Activated naive CD8-positive, alpha-beta T cell treated with anti-CD3 and anti-CD28 coated beads, Interleukin-2, amount 10 ng/mL, durations not matched to agents 7 days and 5 days (primary cell): ENCODE measurements around the gene RASL10A. TPM values are rescaled to one million over a fixed set of nuclear protein-coding genes. Genes with fewer than 3 reads are reported as not detected.

Experiments used
- ATAC-seq: fragments of 150-1000 bp; cut with Tn5 transposase; one replicate; pipeline ENCODE4 v1.10.0; 2021; ENCODE audit warnings: low read depth, moderate library complexity
- POLR2A ChIA-PET: fragments of 350-600 bp; sonication (Branson Sonifier 250); formaldehyde crosslinking; loops from one replicate; lab custom pipeline; 2021; ENCODE audit warnings: antibody characterized with exemption; lab: Charles Lee
- DNase-seq: peaks from one replicate; pipeline ENCODE4 v3.0.0; 2021
- H3K27ac Mint-ChIP-seq: one replicate; pipeline ENCODE4 v1.8.0; 2022; ENCODE audit warnings: mild to moderate bottlenecking, mixed read lengths
- H3K27me3 Mint-ChIP-seq: one replicate; pipeline ENCODE4 v1.8.0; 2022; ENCODE audit warnings: mild to moderate bottlenecking, moderate library complexity, mixed read lengths
- H3K36me3 Mint-ChIP-seq: one replicate; pipeline ENCODE4 v1.8.0; 2021; ENCODE audit warnings: mild to moderate bottlenecking, mixed read lengths
- H3K4me1 Mint-ChIP-seq: one replicate; pipeline ENCODE4 v1.8.0; 2021; ENCODE audit warnings: mixed read lengths
- H3K4me3 Mint-ChIP-seq: one replicate; pipeline ENCODE4 v1.8.0; 2022; ENCODE audit warnings: mild to moderate bottlenecking, moderate library complexity, mixed read lengths
- H3K9me3 Mint-ChIP-seq: one replicate; pipeline ENCODE4 v1.8.0; 2021; ENCODE audit warnings: mixed read lengths
- total RNA-seq, 2 experiments: library from RNA; stranded (reverse); gene quantifications; one replicate each; pipeline ENCODE4 v1.2.3, GENCODE V29; 2021

The RASL10A gene
- total RNA-seq, 2 experiments from 2014 or later = 0.80 to 1.1 TPM

DNA sequence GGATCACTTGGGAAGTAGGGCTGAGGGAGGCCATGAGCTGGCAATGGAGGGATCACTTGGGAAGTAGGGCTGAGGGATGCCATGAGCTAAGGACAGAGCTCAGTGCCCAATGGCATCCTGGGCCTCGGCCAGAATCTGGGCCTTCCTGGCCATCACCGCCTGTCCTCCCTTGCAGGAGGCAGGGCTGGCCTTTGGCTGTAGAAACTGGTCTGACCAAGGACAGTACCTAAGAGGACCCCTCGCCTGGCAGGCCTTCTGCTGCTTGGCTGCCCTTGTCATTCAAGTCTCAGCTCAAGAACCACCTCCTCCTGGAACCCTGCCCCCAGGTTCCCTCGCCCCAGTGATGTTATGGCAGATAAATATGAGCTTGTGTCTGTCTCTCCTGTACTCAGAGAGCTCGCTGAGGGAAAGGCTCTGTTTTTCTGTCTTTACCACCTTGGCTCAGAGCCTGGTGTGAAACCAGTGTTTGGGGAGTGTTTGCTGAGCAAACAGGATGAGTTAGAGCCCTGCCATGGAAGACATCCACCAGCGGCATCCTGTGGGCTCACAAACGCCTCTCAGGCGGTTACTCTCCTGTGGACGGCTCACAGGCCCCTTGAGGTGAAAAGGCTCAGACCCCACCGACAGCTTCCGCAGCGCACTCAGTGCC, 19.3 kb upstream of the RASL10A start:
- Mint-ChIP-seq H3K4me1 (no peaks in the 10 kb centered on the region), H3K27ac (no peak overlapping the region), H3K9me3 (no peaks in the 10 kb centered on the region), H3K27me3 (no peaks in the 10 kb centered on the region), H3K4me3 (no peak overlapping the region), H3K36me3 (peaks cover 11% of the 10 kb centered on the region)
- DNase-seq (no peak), ATAC-seq (no peak)
- POLR2A ChIA-PET = no interaction called here

DNA sequence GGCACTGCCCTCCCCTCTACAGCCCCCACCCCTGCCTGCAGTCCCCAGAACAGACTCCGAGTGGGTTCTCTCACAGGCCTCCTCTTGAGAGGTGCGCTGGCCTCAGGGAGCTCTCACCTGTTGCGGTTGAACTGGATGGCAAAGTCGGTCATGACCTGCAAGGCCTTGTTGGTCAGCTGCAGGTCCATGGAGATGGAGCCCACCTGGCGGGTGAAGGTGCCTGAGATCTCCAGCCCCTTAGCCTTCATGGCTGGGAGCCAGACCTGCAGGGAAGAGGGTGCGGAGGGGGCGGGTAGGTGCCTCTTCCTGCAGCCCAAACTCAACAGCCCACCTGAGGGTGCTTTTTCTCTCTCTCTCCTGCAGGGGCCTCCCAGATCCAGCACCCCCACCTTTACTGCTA, 18.7 kb upstream of the RASL10A start:
- DNase-seq (no peak), ATAC-seq (no peak)
- H3K36me3 Mint-ChIP-seq = peaks cover 13% of the 10 kb centered on the region
- H3K4me1 Mint-ChIP-seq = no peaks in the 10 kb centered on the region
- H3K27me3 Mint-ChIP-seq = no peaks in the 10 kb centered on the region
- H3K27ac Mint-ChIP-seq = no peak overlapping the region
- H3K9me3 Mint-ChIP-seq = no peaks in the 10 kb centered on the region
- no peak overlapping the region for H3K4me3 Mint-ChIP-seq
- POLR2A ChIA-PET = no interaction called here

DNA sequence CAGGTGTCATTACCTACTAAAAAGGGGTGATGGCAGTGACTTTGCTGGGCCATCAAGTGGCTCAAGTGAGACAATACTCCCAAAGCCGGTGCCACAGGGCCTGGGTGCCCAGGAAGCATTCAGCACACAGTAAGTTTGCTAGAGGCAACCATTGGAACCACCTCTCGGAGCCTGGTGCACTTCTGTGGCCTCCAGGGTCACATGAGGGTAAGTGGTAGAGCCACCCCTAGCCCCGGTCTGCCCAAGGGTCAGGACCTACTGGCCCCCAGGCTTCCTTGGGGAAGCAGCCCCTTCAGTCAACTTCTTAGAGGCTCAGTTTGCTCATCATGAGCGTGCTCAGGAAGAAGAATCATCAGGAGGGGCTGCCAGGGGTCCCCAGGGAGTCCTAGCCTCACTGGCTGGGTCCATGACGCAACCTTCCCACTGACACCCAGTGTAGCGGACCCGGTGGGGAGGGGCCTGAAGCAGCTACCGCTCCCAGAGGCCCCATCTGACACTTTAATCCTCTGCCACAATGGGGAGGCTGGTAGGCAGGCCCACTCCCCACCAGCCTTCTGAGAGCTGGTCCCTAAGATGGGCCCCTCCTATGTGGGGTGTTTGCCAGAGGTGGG, 17.5 kb upstream of the RASL10A start:
- H3K36me3 Mint-ChIP-seq = peaks cover 8% of the 10 kb centered on the region
- no peaks in the 10 kb centered on the region for H3K27me3 Mint-ChIP-seq
- POLR2A ChIA-PET = no interaction called here
- H3K4me3 Mint-ChIP-seq = no peak overlapping the region
- no peak overlapping the region for H3K27ac Mint-ChIP-seq
- ATAC-seq = no peak
- no peaks in the 10 kb centered on the region for H3K4me1 Mint-ChIP-seq
- H3K9me3 Mint-ChIP-seq = no peaks in the 10 kb centered on the region
- no peak for DNase-seq

DNA sequence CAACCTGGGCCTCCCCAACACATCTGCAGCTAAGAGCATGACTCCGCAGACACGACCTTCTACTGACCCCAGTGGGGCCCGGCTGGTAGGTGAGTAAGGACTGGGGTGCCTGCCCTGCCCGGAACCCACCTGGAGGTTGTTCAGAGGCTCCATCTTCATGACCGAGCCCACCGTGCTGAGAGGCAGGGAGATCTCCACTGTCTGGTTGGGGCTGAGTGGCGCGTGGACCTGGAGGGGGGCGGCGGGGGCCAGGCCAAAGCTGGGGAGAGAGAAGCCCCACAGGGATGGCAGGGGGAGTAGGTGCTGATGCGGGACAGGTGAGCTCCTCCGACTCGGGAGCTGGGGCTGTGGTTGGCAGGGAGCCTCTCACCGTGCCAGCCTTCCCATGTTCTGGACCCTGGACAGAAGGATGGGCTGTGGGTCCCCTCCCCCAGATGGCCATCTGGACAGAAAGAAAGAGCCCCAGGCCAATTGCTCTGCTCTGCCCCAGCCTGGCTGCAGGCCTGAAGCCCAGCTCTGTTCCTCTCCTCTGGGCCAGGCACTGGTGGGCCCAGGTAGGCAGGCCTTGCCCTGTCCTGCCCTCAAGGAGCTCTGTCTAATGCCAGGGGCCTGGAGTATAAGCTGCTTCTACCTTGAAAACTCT, 16.3 kb upstream of the RASL10A start:
- POLR2A ChIA-PET = no interaction called here
- peaks cover 8% of the 10 kb centered on the region for H3K36me3 Mint-ChIP-seq
- no peaks in the 10 kb centered on the region for H3K27me3 Mint-ChIP-seq
- H3K9me3 Mint-ChIP-seq = no peaks in the 10 kb centered on the region
- no peak overlapping the region for H3K27ac Mint-ChIP-seq
- no peak for DNase-seq
- no peak for ATAC-seq
- no peak overlapping the region for H3K4me3 Mint-ChIP-seq
- H3K4me1 Mint-ChIP-seq = no peaks in the 10 kb centered on the region

DNA sequence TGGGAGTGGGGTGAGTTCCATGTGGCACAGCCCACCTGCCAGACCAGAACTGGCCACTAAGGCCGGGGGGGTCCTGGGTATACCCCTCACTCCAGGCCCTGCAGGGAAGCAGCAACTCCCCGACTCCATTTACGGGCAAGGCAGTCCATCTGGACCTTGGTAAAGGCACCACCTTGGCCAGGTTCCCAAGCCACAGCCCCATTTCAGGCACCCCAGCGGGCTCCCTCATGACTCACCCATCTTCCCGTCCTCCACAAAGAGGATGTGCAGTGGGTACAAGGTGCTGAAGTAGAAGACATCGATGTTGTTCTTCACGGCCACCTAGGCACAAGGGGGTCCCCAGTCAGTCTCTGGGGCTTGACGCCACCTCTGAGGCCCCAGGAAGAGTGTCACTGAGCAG, 15.7 kb upstream of the RASL10A start:
- ATAC-seq (no peak), DNase-seq (no peak)
- H3K9me3 Mint-ChIP-seq = no peaks in the 10 kb centered on the region
- peaks cover 10% of the 10 kb centered on the region for H3K36me3 Mint-ChIP-seq
- no peaks in the 10 kb centered on the region for H3K4me1 Mint-ChIP-seq
- no peaks in the 10 kb centered on the region for H3K27me3 Mint-ChIP-seq
- no peak overlapping the region for H3K4me3 Mint-ChIP-seq
- POLR2A ChIA-PET = no interaction called here
- H3K27ac Mint-ChIP-seq = no peak overlapping the region

DNA sequence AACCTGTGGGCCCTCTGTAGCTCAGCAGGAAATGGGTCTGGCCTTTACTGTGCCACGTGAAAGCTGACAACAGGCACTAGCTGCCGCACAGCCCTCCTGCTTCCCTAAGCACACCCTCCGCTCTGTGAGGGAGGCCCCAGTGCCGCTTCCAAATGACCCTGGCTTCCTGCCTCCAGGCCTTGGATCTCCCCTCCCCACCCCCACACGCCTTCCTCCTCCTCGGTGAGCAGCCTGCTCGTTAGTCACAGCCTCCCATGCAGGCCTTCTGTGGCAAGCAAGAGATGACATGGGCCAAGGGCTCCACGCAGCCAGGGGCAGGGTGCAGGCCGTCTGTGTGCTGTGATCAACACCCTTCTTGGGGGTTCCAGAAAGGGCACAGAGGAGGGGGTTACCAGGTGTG, 15.3 kb upstream of the RASL10A start:
- no peaks in the 10 kb centered on the region for H3K9me3 Mint-ChIP-seq
- H3K27ac Mint-ChIP-seq = no peak overlapping the region
- H3K4me1 Mint-ChIP-seq = no peaks in the 10 kb centered on the region
- DNase-seq (no peak), ATAC-seq (no peak)
- peaks cover 9% of the 10 kb centered on the region for H3K36me3 Mint-ChIP-seq
- H3K4me3 Mint-ChIP-seq = no peak overlapping the region
- H3K27me3 Mint-ChIP-seq = no peaks in the 10 kb centered on the region
- POLR2A ChIA-PET = no interaction called here

DNA sequence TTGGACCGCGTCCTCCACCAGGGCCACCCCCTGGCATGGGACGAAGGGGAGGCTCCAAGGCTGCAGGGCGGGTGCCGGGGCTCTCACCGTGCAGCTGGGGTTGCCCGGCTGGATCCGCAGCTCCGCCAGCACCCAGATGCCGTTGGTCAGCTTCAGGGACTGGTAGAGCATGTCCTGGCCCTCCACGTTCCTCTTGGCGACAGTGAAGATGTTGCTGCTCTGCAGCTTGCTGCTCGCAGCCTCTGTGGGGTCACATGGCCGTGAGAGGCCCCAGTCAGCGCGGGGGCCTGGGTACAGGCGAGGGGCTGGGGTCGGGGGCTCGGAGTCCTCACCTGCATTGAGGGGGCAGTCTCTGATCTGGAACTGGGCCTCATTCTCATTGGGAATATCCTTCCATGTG, 14.8 kb upstream of the RASL10A start:
- H3K27ac Mint-ChIP-seq = no peak overlapping the region
- H3K4me1 Mint-ChIP-seq = no peaks in the 10 kb centered on the region
- no peaks in the 10 kb centered on the region for H3K27me3 Mint-ChIP-seq
- H3K36me3 Mint-ChIP-seq = peaks cover 6% of the 10 kb centered on the region
- no peaks in the 10 kb centered on the region for H3K9me3 Mint-ChIP-seq
- no peak for DNase-seq
- ATAC-seq = no peak
- POLR2A ChIA-PET = no interaction called here
- H3K4me3 Mint-ChIP-seq = no peak overlapping the region

DNA sequence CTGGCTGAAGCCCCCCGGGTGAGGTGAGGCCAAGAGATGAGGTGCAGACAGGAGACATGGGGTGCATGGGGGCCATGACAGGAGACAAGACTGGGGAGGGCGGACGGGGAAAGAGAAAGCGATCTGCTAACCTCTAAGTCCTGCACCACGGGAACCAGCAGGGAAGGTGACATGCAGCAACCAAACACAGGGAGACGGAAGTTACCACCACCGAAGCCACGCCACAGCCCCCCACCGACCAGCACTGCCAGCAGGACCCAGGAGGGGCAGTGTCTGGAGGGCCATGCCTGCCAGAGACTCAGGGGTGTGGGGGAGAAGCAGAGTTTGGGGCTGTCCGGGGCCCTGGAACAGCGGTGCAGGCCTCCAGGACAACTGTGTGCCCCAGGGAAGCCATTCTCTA, 14.1 kb upstream of the RASL10A start:
- H3K4me1 Mint-ChIP-seq = no peaks in the 10 kb centered on the region
- H3K9me3 Mint-ChIP-seq = no peaks in the 10 kb centered on the region
- H3K27ac Mint-ChIP-seq = no peak overlapping the region
- H3K27me3 Mint-ChIP-seq = no peaks in the 10 kb centered on the region
- no peak for ATAC-seq
- no peak overlapping the region for H3K4me3 Mint-ChIP-seq
- H3K36me3 Mint-ChIP-seq = peaks cover 6% of the 10 kb centered on the region
- no peak for DNase-seq
- POLR2A ChIA-PET = no interaction called here

DNA sequence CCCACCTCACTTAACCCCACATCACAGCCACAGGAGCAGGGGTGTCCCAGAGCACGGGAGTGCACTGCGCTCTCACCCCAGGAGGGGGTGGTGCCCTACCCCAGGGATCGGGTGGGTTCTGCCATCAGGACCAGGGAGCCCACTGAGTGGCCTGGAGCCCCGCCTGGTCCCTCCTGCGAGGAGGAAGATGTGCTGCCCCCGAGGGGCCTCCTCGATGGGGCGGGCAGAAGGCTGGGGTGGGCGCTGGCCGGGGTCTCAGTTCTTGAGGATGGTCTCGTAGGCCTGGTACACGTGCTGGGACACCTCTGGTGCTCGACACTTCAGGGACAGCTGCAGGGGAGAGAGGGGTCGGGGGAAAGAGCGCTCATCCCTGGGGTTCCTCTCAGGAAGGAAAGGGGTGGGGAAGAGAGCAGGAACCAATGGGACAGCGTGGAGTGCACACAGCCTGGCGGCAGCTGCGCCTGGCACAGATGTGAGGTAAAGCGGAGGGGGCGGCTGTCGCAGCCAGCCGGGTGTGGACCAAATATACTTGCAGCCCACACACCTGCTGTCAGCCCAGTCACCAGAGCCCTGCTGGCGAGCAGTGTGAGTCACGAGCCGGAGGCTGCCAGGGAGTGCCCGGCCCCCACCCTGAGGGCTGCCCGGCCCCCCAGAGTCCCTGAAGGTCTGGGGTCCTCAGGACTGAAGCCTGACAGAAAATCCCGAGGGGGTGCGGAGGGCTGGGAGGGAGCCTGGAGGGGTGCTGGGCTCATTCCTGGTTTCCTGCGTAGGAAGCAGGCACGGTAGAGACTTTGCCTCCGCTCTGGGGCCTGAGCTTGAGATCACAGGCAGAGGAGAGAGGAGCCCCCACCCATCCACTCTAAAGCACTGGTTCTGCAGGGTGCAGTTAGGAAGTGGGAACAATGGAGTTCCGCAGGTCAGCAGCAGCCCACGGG, 13.3 kb upstream of the RASL10A start:
- peaks cover 6% of the 10 kb centered on the region for H3K36me3 Mint-ChIP-seq

DNA sequence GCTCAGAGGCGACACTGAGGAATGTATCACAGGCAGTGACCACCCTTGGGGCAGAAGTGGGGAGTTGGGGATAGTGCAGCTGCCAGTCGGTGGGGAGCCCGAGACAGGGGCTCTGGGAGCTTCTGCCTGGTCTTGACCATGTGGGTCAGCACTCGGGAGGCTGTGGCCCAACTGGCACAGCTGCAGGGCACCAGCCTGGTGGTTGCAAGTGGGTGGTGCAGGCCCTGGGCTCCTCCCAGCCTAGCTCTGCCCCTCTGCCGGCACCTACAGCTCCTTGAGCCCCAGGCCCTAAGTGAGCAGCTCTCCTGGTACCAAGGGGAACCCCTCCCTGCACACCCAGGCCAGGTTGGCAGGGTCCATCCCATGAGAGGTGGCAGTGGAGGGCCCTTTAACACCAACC, 12.6 kb upstream of the RASL10A start:
- ATAC-seq (no peak), DNase-seq (no peak)
- Mint-ChIP-seq H3K36me3 (peaks cover 6% of the 10 kb centered on the region), H3K4me1 (no peaks in the 10 kb centered on the region), H3K9me3 (no peaks in the 10 kb centered on the region), H3K27ac (no peak overlapping the region), H3K4me3 (no peak overlapping the region), H3K27me3 (no peaks in the 10 kb centered on the region)
- POLR2A ChIA-PET = no interaction called here

More for the DNA sequence above, 13.3 kb upstream of the RASL10A start:
- Mint-ChIP-seq H3K4me1 (no peaks in the 10 kb centered on the region), H3K9me3 (no peaks in the 10 kb centered on the region), H3K27me3 (no peaks in the 10 kb centered on the region), H3K4me3 (no peak overlapping the region), H3K27ac (no peak overlapping the region)
- ATAC-seq (no peak), DNase-seq (no peak)
- POLR2A ChIA-PET = interaction anchor here (0.6 kb wide), 1 partner anchor 267 kb away, joined by 3 read pairs; no protein-coding TSS in a partner anchor

DNA sequence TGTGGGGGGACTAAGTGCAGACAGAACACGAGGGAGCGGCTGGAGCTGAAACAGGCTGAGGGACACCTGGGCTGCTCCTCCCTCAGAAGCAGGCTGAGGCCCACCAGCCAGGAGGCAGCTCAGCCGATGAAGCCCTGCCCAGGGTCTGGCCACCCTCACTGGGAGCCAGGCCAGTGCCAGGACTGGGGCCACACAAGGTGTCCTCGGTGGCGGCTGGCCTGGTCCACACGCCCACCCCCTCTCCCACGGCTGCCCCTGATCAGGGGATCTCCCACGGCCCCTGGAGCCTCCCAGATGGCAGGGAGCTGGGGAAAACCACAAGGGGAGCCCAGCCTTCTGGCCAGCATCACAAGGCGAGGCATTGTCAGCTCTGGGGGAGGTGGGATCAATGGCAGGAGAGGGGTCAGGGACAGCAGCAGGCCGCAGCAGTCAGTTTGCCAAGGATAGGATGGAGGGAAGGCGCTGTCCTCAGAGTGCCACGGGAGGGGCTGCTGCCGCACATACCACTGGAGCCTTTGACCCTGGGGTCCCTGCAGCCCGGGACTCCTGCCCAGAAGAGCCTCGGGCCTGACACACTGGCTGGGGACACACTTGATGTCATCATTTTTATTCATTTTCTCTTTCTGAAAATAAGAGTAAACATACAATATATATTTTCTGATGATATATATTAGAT, 11.7 kb upstream of the RASL10A start:
- no peak for ATAC-seq
- H3K4me1 Mint-ChIP-seq = no peaks in the 10 kb centered on the region
- no peak for DNase-seq
- H3K4me3 Mint-ChIP-seq = no peak overlapping the region
- H3K9me3 Mint-ChIP-seq = no peaks in the 10 kb centered on the region
- peaks cover 6% of the 10 kb centered on the region for H3K36me3 Mint-ChIP-seq
- POLR2A ChIA-PET = no interaction called here
- H3K27ac Mint-ChIP-seq = no peak overlapping the region
- no peaks in the 10 kb centered on the region for H3K27me3 Mint-ChIP-seq

DNA sequence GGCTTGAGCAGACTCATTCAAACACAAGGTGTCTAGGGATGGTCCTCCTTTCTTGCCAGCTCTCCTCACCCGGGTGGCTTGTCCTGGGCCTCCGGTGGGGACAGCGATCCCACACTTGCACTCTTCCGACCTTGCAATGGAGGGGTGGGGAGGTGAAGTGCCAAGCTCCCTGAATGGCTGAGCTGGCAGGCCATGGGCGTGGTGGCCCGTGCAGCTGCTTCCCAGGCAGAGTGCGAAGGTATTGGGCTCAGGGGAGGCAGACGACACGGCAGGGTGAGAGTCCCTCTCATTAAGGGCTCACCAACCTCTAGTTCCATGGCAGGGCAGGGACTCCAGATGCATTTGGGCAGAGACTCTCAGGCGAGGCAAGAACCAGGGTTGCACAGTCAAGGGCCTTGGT, 11.0 kb upstream of the RASL10A start:
- POLR2A ChIA-PET = no interaction called here
- no peaks in the 10 kb centered on the region for H3K9me3 Mint-ChIP-seq
- ATAC-seq (no peak), DNase-seq (no peak)
- H3K4me1 Mint-ChIP-seq = no peaks in the 10 kb centered on the region
- H3K27me3 Mint-ChIP-seq = no peaks in the 10 kb centered on the region
- no peak overlapping the region for H3K27ac Mint-ChIP-seq
- H3K4me3 Mint-ChIP-seq = no peak overlapping the region
- peaks cover 6% of the 10 kb centered on the region for H3K36me3 Mint-ChIP-seq

DNA sequence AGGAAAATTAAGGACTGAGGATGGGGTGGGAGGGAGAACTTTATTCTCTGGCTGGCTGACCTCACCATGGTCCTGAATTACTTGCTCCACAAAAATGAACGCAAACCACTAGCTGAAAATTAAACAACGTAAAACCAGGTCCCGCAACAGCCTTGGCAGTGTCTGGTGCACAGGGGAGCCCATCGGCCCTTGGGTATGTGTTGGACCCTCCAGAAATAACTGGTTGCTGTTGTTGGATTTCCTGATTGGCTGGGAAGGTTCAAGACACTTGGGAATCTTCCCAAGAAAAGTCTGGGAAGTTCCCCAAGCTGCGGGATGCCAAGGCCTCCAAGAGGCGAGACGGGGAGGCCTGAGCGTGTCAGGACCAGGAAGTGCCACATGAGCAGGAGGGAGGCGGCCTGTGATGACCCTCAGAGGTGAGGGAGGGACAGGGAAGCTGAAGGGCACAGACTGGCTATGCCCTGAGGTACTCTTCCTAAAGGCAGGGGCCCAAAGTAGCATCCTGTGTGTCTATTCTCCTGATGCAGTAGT, 10.4 kb upstream of the RASL10A start:
- Mint-ChIP-seq H3K27ac (no peak overlapping the region), H3K4me3 (no peak overlapping the region), H3K27me3 (no peaks in the 10 kb centered on the region), H3K9me3 (no peaks in the 10 kb centered on the region), H3K36me3 (peaks cover 6% of the 10 kb centered on the region), H3K4me1 (no peaks in the 10 kb centered on the region)
- ATAC-seq (no peak), DNase-seq (no peak)
- POLR2A ChIA-PET = no interaction called here
